ENCODE results near the gene ZDHHC11. TPM values are rescaled to one million over a fixed set of nuclear protein-coding genes. Genes with fewer than 3 reads are reported as not detected.

Gene ZDHHC11
- total and polyA plus RNA-seq, 2 experiments from 2014 or later = 5.8 to 8.5 TPM

- Histone ChIP-seq H3K4me1 (ENCODE audit: insufficient read depth) (peaks cover 5% of the 10 kb centered on the region), H3K36me3 (replicated peaks; ENCODE audit: insufficient read depth, low read depth) (no peaks in the 10 kb centered on the region), H3K4me2 (no peak overlapping the region), H2AFZ (no peak overlapping the region), H4K20me1 (ENCODE audit: insufficient read depth, poor library complexity, severe bottlenecking) (no peaks in the 10 kb centered on the region), H3K9me2 (replicated peaks; ENCODE audit: insufficient read depth) (no peaks in the 10 kb centered on the region), H3K27ac (no peak overlapping the region), H3K79me2 (no peaks in the 10 kb centered on the region), H3K27me3 (no peaks in the 10 kb centered on the region), H3K4me3 (no peak overlapping the region), H3K9me3 (ENCODE audit: low read depth) (no peaks in the 10 kb centered on the region)
- WGBS (ENCODE audit: low lambda C conversion rate, missing lambda C conversion rate) = 98% methylated on average over 24 of the region's 24 CpGs
- DNase-seq (ENCODE audit: low spot score) = no peak
- TF ChIP-seq EZH2phosphoT487 (IDR thresholded peaks at IDR 0.05; ENCODE audit: low read depth, severe bottlenecking, unreplicated experiment) = no peak
- TF ChIP-seq CTCF (IDR thresholded peaks at IDR 0.05; ENCODE audit: poor library complexity) = no peak
- TF ChIP-seq EZH2 (IDR thresholded peaks at IDR 0.05; ENCODE audit: borderline replicate concordance) = no peak
These were observed 14.4 kb upstream of the ZDHHC11 start for GRCh38 chr5:865168-865521.

- no peak for TF ChIP-seq CTCF (IDR thresholded peaks at IDR 0.05; ENCODE audit: poor library complexity)
- no peak for TF ChIP-seq EZH2 (IDR thresholded peaks at IDR 0.05; ENCODE audit: borderline replicate concordance)
- no peak for TF ChIP-seq EZH2phosphoT487 (IDR thresholded peaks at IDR 0.05; ENCODE audit: low read depth, severe bottlenecking, unreplicated experiment)
- H3K27ac ChIP-seq = no peak overlapping the region
- no peaks in the 10 kb centered on the region for H3K79me2 ChIP-seq
- no peak overlapping the region for H2AFZ ChIP-seq
- no peaks in the 10 kb centered on the region for H3K9me2 ChIP-seq (replicated peaks; ENCODE audit: insufficient read depth)
- H3K4me3 ChIP-seq = no peak overlapping the region
- DNase-seq (ENCODE audit: low spot score) = no peak
- H3K4me1 ChIP-seq (ENCODE audit: insufficient read depth) = peaks cover 5% of the 10 kb centered on the region
- no peaks in the 10 kb centered on the region for H3K9me3 ChIP-seq (ENCODE audit: low read depth)
- no peaks in the 10 kb centered on the region for H3K27me3 ChIP-seq
- WGBS (ENCODE audit: low lambda C conversion rate, missing lambda C conversion rate) = 93% methylated on average over 15 of the region's 15 CpGs
- H4K20me1 ChIP-seq (ENCODE audit: insufficient read depth, poor library complexity, severe bottlenecking) = no peaks in the 10 kb centered on the region
- no peaks in the 10 kb centered on the region for H3K36me3 ChIP-seq (replicated peaks; ENCODE audit: insufficient read depth, low read depth)
- H3K4me2 ChIP-seq = no peak overlapping the region
These were observed 13.8 kb upstream of the ZDHHC11 start for GRCh38 chr5:864492-865167.

GRCh38 chr5:863244-863805 is 12.5 kb upstream of the ZDHHC11 start:
- H3K4me3 ChIP-seq = no peak overlapping the region
- no peak overlapping the region for H3K4me2 ChIP-seq
- H3K9me3 ChIP-seq (ENCODE audit: low read depth) = no peaks in the 10 kb centered on the region
- 96% methylated on average over 16 of the region's 16 CpGs for WGBS (ENCODE audit: low lambda C conversion rate, missing lambda C conversion rate)
- no peaks in the 10 kb centered on the region for H4K20me1 ChIP-seq (ENCODE audit: insufficient read depth, poor library complexity, severe bottlenecking)
- TF ChIP-seq EZH2phosphoT487 (IDR thresholded peaks at IDR 0.05; ENCODE audit: low read depth, severe bottlenecking, unreplicated experiment) (no peak), EZH2 (IDR thresholded peaks at IDR 0.05; ENCODE audit: borderline replicate concordance) (no peak), CTCF (IDR thresholded peaks at IDR 0.05; ENCODE audit: poor library complexity) (no peak)
- no peaks in the 10 kb centered on the region for H3K79me2 ChIP-seq
- no peaks in the 10 kb centered on the region for H3K9me2 ChIP-seq (replicated peaks; ENCODE audit: insufficient read depth)
- H3K27ac ChIP-seq = no peak overlapping the region
- peaks cover 5% of the 10 kb centered on the region for H3K4me1 ChIP-seq (ENCODE audit: insufficient read depth)
- no peaks in the 10 kb centered on the region for H3K36me3 ChIP-seq (replicated peaks; ENCODE audit: insufficient read depth, low read depth)
- H3K27me3 ChIP-seq = no peaks in the 10 kb centered on the region
- H2AFZ ChIP-seq = no peak overlapping the region
- no peak for DNase-seq (ENCODE audit: low spot score)
